ENCODE data around the gene EPS8.
"Not testable (repeated sequence)": the region's sequence is repeated elsewhere in the genome, so short reads cannot be mapped to it uniquely, and the experiment has no call there.

EPS8 gene

DNA sequence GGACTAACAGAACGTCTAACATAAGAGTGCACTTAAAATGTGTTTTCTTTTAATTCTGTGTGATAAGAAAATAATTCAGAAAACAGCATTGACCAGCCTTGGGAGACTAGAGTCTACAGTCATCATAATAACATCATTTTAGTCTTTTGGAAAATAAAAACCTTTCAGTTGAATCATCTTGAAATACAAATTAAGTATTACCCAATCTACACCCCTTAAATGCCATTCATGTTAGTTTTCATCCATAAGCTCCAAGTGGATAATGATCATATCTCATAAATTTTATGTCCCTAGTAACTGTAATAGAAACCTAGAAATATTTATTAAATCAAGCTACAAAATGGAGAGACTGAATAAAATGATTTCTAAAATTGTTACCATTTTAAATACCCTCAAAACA lies 32.4 kb downstream of the EPS8 start:
- DNase-seq (ENCODE audit: low spot score) = no peak

DNA sequence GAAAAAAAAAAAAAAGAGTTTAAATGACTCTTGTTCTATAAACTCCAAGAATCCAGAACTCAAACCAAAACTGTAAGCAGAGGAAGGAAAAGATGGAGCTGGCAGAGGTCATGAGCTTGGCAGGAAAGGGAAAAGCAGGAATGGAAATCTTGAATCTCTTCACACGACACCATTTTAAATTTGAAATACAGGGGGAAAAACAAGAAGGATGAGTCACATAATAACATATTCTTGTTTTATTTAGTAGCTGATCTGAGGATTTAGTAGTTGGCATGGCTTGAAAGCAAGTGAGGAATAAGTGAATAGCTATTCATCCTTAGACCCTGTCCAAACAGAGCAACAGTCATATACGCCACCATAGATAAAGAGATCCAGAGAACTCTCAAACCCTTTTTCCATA lies 35.0 kb downstream of the EPS8 start:
- DNase-seq (ENCODE audit: low spot score) = no peak

DNA sequence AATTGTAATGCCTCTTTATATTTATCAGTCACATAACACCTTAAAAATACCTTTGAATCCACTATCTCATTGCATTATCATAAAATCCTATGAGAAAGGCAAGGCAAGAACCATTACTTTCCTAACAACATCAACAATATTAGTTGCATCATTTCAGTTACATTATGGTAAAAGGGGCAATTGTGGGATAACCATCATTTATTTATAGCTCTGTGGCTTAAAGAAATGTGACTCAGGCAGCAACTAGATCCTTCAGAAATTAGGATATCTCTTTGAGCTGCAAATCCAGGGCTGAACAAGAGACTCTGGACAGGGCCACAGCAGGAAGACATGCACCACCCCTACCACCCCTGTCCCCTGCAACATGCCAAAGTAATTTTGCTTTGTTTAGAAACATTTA lies 36.4 kb downstream of the EPS8 start:
- DNase-seq (ENCODE audit: low spot score) = no peak

DNA sequence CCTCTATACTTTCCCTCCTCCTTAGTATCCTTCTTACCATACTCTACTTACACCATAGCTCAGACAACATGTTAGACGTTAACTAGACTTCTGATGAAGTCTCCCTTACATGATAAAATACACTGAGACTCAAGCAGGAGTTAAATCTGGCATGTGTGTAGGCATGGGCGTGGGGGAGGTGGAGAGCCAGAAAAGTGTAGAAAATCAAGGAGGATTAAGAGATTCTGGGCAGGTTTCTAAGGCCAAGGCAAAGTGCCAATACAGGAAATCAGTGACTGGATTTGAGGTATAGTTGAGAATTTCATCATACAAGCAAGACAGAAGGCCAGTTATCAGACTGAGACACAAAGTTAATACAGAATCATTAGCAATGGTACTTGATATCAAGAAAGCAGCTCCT lies 37.4 kb downstream of the EPS8 start:
- DNase-seq (ENCODE audit: low spot score) = no peak

DNA sequence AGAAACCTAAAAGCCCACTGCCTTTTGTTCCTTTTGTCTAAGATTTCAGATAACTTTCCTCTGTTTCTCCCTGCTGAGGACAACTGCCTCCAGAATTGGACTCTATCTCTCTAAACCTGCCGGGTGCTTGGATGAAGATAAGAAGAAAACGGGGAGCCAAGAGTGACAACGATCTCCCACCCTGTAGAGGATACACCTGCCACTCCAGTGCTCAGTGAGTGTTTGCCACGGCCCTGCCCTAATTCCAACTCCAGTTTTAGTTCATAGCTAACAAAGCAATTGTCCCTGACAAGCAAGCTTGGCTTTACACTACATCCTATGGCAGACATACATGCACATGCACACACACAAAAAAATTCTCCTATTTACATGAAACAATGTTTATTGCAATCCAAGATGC lies 39.3 kb downstream of the EPS8 start:
- no peak for DNase-seq (ENCODE audit: low spot score)

DNA sequence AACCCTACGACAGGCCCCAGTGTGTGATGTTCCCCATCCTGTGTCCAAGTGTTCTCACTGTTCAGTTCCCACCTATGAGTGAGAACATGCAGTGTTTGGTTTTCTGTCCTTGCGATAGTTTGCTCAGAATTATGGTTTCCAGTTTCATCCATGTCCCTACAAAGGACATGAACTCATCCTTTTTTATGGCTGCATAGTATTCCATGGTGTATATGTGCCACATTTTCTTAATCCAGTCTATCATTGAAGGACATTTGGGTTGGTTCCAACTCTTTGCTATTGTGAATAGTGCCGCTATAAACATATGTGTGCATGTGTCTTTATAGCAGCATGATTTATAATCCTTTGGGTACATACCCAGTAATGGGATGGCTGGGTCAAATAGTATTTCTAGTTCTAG lies 47.3 kb downstream of the EPS8 start:
- not testable (repeated sequence) for DNase-seq (ENCODE audit: low spot score)

DNA sequence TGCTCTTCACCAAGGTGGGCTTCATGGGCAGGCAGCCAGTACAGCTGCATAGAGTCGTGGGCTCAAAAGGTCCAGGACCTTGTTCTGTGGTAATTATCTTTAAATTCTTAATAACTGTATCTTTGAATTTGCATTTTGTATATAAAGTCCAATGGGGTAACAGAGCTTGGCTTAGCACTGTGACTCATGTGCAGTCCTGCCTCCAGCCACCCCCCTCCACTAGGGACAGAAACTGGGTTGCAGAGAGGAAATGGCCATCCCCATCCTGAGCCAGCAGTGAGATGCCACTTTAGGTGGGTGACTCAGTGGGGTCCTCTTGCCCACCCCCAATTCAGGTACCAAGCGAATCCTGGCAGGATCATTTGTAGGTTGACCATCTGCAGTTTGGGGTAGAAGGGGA lies 48.1 kb downstream of the EPS8 start:
- no peak for DNase-seq (ENCODE audit: low spot score)

DNA sequence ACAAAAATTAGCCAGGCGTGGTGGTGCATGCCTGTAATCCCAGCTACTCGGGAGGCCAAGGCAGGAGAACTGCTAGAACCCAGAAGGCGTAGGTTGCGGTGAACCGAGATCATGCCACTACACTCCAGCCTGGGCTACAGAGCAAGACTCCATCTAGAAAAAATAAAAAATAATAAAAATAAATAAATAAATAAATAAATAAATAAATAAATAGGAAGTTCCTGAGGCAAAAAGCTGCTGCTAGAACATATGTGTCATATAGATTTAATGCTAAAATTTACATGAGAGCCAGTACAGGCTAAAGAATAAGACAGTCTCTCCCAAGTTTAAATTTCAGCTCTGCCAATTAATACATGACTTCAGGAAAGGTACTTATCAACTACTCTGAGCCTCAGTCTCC lies 48.8 kb downstream of the EPS8 start:
- not testable (repeated sequence) for DNase-seq (ENCODE audit: low spot score)

DNA sequence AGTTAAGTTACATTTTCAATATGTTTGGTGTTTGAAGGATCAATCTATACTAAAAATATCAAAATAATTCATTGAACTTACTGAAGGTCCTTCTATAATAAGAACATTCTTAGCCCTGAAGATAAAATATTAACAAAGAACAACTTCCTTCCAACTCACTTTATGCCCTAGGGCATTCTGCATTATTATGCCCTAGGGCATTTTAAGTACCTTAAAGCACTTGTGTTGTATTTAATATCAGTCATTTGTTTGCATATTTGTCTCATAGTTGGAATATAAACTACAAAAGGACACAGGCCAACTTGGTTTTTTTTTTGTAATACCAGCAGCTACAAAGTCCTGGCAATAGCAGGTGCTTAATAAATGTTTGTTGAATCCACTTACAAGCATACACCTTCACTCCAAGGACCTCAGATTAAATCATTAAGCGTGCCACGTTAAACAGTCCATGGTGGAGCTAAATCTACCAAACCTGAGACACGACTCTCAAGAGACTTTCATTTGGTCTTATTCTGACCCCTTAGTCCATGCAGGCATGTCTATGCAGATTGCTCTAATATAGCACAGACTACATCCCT lies 50.7 kb downstream of the EPS8 start:
- no peak for DNase-seq (ENCODE audit: low spot score)

DNA sequence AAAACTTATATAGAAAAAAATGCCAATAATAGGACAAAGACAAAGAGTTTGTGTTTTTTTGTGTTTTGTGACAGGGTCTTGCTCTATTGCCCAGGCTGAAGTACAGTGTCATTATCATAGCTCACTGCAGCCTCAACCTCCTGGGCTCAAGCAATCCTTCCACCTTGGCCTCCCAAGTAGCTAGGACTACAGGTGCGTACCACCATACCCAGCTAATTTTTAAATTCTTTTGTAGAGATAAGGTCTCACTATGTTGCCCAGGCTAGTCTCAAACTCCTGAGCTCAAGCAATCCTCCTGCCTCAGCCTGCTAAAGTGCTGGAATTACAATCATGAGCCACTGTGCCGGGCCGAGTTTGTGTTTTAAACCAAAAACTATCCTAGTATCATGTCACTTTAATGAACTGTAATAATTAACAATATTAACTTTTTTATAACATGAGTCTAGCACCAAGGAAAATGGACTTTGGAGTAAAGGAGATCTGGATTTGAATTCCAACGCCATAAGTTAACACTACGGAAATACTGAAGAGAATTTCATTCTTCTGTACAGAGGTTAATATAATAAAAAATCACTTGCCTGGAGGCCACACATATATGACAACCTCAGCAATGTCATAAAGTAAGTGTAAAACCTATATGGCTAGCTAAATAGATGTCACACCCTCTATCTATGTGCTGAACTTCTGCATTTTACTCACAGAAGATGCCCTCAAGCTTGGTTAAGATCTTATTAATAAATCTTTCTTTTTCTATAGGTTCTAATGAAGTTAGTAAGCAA lies 53.2 kb downstream of the EPS8 start:
- DNase-seq (ENCODE audit: low spot score) = no peak

DNA sequence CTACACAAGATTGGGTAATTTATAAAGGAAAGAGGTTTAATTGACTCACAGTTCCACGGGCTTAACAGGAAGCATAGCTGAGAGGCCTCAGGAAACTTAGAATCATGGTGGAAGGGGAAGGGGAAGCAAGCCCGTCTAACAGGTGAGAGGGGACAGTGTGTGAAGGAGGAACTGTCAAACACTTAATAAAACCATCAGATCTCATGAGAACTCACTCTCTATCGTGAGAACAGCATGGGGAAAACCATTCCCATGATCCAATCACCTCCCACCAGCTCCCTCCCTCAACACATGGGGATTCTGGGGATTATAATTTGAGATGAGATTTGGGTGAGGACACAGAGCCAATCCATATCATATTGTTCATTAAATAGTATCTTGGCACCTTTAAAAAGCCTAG lies 56.1 kb downstream of the EPS8 start:
- no peak for DNase-seq (ENCODE audit: low spot score)

DNA sequence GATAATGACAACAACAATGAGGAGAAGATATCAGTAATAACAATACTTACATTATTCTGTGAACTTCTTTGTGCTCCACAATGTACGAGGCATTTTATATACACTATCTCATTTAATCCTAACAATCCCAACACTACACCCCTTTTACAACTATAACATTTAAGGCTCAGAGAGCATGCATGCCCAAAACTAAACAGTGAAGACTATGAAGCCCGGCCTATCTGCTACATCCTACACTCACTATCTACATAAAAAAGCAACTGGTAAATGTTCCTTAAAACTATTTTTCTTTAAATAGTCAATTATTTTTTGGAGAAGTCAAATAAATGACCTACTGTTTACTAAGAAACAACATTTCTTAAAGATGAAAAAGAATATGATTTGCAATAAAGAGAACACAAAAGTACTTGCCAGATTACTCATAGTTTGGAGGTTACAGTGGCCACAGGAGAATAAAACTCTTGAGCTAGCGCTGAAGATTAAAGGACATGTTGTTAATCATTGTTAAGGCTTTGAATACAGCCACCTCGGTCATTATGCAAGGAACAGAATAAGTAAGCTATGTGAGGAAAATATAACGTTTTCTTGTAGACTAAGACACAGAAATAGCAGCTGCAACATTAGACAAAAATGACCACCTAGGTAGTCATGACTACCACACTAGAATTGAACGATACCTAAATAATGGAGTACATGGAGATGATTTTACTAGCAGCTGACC lies 56.7 kb downstream of the EPS8 start:
- no peak for DNase-seq (ENCODE audit: low spot score)

DNA sequence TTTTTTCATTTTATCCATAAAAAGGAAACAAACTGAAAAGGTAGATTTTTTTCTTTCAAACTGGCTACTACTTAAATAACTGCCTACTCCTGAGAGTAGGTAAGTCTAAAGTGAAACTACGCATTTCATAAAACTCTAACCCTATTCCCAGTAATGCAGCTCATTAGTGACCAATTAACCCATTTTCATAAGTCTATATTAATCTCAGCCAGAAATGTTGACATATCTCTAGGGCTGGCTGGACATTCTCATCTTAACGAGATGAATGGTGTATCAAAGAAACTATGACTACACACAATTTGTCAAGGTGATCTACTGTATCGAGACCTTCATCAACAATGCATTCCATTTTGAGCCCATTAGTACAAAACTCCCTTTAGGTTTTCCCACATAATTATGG lies 57.2 kb downstream of the EPS8 start:
- no peak for DNase-seq (ENCODE audit: low spot score)

DNA sequence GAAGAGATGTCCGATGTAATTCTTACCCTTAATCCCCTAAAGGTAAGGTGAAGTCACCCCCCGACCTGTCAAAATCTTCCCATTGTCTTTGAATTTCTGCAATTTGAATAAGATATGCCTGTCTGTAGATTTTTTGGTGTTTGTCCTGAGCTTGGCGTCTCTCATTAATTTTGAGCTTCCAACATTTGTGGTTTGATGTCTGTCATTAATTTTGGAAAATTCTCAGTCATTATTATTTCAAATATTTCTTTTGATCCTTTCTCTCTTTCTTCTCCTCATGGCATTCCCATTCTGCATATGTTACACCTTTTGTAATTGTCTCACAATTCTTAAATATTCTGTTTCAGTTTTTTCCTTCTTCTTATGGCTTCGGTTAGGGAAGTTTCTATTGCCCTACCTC lies 60.1 kb downstream of the EPS8 start:
- no peak for DNase-seq (ENCODE audit: low spot score)

DNA sequence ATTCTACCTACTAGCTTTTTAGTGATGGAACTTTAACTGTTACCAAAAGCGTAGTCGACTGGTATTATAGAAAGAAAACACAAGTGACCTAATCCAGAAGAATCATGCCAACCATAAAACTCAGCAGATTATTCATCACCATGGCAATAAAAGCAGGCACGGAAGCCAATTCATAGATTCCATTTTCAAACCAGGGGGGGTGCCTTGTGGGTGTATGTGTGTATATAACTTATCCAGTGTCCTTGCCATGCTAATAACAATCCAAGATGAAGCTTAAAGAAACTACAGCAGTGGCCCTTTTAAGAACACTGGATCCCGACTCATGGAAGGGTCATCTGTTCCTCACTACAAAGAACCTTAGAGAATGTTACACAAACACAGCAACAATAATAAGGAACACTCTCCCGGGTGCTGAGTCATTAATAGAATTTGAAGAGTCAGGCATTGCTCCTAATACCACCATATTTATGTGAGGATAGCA lies 61.0 kb downstream of the EPS8 start:
- DNase-seq (ENCODE audit: low spot score) = no peak

DNA sequence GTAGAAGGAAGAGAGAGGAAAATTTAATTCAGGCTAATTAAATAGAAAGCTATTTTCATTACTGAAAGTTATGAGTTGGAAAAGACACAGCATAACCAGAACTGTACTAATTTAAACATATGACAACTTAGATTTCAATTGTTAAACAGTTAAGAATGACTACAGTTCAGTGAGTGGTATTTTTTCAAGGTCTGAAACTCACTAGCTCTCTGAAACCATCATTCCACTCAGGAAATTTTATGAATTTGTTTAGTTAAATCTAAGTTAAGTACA lies 62.4 kb downstream of the EPS8 start:
- no peak for DNase-seq (ENCODE audit: low spot score)

DNA sequence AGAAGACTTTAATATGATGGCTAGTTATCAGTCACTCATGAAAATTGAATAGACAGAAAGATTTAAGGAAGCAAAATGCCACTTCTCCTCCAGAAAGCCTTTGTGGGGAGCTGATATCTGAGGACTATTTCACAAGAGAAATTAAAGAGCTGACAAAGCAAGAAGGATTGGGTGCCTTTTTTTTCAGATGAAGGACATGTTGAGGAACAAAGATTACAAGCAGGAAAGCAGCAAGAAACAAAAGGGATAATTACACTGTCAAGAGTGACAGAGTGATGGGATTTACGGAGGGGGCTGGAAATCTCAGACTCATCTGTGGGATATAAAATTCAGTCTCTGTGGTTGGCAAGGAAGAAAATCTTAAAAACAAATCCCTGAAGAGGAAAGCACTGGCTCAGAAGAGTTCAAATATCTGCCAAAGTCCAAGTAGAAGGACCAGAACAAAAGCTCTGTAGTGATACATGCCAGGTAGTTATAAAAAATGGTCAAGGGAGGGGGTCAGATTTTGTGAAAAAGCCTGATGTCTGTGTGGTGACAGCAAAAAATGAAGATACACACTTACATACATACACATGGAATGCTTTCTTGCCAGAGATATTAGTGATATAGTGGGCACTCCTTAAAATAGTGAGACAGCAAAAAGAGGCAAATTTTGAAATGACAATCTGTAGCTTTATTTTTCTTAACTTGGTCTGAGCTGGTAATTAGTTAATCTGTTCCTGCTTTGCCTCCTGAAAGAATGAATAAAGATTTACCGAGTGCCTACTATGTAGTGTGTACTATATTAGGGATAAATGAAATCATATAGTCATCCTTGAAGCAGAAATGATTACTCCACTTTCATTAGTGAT lies 62.9 kb downstream of the EPS8 start:
- DNase-seq (ENCODE audit: low spot score) = no peak

DNA sequence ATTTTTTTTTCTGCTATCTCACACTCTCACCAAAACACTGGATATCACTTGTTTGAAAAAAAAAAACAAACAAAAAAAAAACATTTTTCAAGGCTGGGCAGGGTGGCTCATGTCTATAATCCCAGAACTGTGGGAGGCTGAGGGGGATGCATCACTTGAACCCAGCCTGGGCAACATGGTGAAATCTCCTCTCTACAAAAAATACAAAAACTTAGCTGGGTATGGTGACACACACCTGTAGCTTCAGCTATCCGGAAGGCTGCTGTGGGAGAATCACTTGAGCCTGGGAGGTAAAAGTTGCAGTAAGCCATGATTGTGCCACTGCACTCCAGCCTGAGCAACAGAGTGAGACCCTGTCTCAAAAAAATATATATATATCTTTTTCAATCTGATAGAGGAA lies 66.2 kb downstream of the EPS8 start:
- no peak for DNase-seq (ENCODE audit: low spot score)

DNA sequence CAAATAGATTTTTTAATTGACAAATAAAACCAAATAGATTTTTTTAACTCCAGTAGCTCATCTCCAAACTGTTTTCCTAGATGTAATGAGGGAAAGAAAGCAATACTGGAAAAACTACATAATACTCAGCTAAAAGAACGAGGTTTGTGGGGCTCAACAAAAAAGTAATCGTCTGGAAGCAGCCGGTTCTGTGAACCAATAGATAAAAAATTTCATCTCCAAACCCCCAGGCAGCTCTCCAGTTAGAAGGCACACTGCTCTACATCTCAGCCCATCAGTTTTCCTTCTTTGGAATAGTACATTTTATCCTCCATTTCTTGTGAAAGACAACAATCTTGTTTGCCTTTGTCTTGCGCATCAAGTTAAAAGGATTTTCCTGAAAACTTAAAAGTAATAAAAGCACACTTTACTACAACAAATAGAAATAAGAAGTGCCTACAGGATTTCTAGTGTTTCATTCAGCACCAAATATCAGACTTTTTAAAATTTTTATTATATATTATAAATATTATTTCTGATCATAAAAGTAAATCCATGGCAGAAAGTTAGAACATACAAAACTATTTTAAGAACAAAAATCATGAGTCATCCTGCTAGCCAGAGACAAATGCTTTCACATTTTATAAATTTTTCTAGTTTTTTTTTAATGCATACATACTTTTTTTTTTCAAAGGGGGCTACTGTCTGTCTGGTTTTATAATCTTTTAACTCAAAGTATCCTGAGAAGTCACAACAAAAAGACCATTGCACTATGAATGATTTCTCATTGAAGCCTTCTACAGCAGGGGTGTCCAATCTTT lies 67.7 kb downstream of the EPS8 start:
- DNase-seq (ENCODE audit: low spot score) = no peak

DNA sequence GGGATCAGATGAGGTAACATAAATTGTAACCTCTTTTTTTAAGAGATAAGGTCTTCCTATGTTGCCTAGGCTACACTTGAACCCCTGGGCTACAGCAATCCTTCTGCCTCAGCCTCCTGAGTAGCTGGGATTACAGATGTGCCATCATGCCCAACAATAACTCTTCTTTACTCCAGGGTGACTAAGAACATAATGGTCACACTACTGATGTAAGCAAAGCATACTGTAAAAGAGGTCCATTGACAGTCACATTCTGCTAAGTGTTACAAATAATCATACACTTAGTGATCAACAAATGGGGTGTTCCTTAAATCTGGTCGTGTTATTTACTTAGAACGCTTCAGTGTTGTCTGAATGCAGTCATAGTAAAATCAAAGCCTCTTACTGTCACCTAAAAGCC lies 68.9 kb downstream of the EPS8 start:
- DNase-seq (ENCODE audit: low spot score) = no peak

DNA sequence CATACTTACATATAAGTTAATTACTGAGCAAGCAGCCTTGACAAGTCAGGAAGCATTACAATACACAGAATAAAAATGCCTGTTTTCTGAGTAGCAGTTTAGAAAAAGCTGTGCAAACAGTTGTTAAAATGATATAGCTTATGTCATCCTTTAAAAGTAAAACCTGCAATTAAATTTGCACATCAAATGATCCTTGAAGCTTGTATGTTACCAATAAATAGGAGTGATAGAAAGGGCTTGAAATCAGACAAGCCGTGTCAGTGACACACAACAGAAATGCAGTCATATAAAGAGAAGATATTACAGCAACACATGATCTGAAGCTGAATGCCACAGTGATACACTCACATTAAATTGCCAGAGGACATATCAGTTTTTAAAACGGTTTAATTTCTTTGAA lies 70.0 kb downstream of the EPS8 start:
- no peak for DNase-seq (ENCODE audit: low spot score)
